Tongue (tissue), 2 donors: ENCODE measurements around the gene ENO1. TPM values are rescaled to one million over a fixed set of nuclear protein-coding genes. Genes with fewer than 3 reads are reported as not detected.
"Not testable (repeated sequence)": the region's sequence is repeated elsewhere in the genome, so short reads cannot be mapped to it uniquely, and the experiment has no call there.

Experiments used
- DNase-seq: peaks from one replicate; pipeline ENCODE4 v3.0.0-alpha.2; 2015
- total RNA-seq: library from RNA; depleted of rRNA; stranded (reverse); fragments of >200 nt; gene quantifications from one replicate; pipeline ENCODE4 v1.2.3, GENCODE V29; 2014

ENO1 gene
- total RNA-seq, 1 donor from 2014 or later = 373 TPM

DNA sequence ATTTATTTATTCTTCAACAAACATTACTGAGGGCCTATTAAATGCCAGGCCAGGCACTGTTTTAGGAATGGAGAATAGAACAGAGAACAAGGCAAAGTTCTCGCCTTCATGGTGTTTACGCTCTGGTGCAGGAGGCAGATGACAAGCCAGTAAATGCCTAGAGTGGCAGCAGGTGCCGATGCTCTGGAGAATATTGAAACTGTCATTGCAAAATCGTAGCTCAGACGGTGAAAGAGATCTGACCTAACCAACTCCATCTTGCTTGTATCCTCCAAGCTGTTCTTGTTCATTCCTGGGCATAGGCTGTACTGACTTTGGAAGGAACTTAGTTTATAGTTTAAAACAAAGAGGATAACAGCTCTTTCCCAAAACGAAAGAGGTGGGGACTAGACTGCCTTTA is 13.5 kb upstream of the ENO1 start:
- DNase-seq = no peak

DNA sequence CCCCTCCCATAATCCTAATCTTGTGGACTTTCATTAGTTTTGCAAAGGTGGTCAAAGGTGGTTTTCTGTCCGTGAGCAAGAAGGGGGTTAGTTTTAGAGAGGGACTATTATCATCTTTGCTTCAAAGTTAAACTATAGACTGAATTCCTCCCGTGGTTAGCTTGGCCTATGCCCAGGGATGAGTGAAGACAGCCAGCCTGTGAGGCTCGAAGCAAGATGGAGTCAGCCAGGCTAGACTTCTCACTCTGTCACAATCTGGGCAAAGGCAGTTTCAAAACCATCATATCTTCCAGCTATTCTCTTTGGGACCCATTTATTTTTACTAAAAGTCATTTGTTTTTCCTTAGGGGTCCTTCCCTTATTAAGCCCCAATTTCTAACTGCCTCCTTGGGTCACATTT is 12.9 kb upstream of the ENO1 start:
- DNase-seq = no peak

DNA sequence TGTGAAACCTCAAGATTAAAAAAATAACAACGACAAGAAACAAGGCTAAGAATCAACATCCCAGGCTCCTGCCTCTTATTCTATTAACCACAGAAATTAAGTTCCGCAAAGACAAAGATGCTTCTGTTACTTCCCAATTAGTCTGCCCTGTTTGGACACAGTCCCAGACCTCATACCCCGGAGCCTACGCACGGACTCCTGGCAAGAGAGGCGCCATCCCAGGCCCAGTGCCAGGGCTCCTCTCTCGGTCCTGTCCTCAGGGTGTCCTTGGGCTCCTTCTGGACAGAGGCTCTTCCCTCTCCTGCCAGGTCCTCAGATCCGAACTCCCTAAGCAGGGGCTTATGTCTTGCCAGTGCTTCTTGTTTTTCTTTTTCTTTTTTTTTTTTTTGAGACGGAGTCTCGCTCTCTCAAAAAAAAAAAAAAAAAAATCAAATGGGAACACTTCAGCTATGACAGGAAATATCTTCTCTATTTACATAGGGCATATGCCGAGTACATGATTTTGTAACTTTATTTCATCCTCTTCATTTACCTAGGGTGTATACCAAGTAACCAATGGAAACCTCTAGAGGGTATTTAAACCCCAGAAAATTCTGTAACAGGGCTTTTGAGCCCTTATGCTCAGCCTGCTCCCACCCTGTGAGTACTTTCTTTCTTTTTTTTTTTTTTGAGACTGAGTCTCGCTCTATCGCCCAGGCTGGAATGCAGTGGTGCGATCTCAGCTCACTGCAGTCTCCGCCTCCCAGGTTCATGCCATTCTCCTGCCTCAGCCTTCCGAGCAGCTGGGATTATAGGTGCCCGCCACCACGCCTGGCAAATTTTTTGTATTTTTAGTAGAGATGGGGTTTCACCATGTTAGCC is 11.7 kb upstream of the ENO1 start:
- DNase-seq = peak; percentile 88

DNA sequence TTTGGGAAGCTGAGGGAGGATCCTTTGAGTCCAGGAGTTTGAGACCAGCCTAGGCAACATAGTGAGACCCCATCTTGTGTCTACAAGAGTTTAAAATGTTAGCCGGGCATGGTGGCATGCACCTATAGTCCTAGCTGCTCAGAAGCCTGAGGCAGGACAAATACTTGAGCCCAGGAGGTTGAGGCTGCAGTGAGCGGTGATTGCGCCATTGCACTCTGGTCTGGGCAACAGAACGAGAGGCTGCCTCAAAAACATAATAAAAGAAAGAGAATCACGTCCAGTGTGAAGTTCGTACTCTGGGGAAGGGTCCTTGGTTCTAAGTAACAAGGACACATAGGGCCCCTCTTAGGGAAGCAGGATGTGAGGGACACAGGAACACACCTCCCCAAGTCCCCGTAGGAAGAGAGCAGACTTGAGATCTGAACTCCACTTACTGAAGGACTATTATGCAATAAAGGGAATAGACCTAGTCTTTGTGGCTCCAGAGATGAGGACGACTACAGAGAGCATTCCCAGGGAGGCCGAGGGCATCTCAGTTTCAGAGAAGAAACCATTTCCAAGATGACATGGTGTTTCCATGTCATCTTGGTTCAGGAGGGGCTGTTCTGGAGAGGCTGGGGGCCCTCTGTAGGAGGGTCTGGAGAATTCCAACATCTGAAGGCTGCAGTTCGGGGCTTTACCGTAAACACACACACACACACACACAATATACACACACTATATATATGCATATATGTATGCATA is 10.8 kb upstream of the ENO1 start:
- DNase-seq = peak; percentile 35

DNA sequence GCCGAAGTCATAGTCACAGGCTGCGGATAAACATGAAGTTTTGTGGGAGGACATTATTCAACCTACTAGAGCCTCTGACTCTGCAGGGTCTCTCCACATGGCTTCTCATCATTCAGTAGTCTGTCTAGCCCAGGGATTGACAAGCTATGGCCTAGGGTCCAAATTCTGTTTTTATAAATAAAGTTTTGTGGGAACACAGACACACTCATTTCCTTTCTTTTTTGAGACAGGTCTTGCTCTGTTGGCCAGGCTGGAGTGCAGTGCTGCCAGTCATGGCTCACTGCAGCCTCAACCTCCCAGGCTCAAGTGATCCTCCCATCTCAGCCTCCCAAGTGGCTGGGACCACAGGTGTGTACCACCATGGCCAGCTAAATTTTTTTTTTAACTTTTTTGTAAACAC is 8.1 kb upstream of the ENO1 start:
- no peak for DNase-seq

DNA sequence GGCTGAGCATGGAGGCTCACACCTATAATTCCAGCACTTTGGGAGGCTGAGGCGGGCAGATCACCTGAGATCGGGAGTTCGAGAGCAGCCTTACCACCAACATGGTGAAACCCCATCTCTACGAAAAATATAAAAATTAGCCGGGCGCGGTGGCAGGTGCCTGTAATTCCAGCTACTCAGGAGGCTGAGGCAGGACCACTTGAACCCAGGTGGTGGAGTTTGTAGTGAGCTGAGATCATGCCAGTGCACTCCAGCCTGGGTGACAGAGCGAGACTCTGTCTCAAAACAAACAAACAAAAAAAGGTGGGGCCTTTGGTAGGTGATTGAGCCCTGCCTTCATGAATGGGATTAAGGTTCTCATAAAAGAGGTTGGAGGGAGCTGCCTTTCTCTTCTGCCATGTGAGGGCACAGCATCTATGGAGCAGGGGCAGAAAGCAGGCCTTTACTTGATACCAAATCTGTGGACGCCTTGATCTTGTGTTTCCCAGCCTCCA is 7.6 kb upstream of the ENO1 start:
- not testable (repeated sequence) for DNase-seq

DNA sequence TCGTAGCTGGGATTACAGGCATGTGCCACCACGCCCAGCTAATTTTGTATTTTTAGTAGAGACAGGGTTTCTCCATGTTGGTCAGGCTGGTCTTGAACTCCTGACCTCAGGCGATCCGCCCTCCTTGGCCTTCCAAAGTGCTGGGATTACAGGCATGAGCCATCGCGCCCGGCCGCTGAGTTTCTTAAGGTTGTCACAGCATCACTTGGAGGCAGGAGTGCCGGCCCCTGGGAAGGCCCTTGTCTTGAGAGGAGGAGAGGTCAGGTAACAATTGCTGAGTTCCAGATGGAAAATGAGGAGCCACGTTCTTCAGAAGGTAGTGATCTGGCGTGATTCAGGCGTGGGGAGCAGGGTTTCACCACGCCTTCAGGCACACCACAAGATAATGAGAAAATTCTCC is 5.6 kb upstream of the ENO1 start:
- DNase-seq = not testable (repeated sequence)

DNA sequence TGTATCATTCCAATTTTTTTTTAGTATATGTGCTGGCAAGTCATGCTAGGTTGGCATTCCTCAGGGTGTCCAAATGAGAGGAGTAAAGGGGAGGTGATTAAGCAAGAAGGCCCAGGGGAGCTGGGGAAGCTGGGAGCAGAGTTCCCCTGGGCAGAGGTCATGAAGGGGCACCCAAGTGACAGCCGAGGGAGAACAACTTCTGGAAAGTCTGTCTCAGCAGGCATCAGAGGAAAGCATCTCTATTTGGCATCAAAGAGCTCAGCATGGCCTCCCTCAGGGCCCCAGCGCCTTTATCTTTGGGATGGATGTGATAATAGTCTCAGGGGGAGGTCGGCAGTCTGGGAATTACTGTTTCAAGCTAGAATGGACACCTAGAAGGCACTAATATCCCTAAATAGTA is 5.0 kb upstream of the ENO1 start:
- no peak for DNase-seq

DNA sequence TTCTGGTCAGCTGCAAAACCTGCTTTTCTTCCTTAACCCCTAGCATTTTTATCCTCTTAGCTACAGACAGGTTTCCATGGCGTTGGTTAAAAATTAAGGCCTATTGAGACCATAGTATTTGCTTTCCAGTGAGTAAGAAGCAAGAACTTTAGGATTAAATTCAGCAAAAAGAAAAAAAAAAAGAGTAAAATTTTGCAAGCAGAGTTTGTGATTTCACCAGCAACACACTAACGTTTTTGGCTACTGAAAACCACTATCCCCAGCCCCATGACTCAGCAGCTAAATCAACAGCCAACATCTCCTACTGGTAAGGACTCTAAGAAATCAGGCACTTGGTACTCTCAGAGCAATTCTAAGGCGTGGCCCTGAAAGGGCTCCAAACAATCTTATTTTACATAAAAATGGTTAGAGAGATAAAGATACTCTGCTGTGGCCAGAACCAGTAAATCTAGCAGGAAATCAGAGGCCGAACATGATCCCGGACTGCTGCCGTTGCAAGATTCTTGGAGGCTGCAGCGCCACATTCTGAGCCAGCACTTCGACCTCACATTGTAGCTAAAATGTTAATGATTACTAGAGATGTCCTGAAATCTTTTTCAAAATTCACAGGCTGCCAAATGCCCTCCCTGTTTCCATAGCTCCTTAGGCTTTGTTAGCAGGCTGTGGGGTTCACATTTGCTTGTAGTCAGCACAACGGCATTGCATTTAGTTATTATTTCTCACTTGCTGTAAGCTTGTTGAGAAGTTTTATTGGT is 1.6 kb upstream of the ENO1 start:
- DNase-seq = peak; percentile 47

DNA sequence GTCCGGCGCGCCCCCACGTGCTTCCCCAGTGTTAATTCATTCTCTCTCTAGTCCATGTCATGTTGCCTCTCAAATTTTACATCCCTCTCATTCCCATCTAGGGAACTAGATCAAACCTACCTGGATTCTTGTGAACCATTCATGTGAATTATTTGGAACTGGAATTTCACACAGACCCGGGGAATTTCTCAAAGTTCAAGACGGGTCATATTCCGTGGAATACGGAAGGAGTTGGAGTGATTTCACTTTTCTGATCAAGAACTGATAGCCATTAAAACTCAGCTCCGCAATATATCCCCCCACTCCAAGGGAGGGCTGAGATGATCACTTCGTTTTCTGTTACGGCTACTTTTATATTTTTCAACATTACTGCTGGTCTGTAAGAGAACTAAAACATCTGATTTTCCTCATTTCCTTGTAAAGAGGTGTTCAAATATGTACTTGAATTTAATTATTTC is 1.0 kb upstream of the ENO1 start:
- no peak for DNase-seq

DNA sequence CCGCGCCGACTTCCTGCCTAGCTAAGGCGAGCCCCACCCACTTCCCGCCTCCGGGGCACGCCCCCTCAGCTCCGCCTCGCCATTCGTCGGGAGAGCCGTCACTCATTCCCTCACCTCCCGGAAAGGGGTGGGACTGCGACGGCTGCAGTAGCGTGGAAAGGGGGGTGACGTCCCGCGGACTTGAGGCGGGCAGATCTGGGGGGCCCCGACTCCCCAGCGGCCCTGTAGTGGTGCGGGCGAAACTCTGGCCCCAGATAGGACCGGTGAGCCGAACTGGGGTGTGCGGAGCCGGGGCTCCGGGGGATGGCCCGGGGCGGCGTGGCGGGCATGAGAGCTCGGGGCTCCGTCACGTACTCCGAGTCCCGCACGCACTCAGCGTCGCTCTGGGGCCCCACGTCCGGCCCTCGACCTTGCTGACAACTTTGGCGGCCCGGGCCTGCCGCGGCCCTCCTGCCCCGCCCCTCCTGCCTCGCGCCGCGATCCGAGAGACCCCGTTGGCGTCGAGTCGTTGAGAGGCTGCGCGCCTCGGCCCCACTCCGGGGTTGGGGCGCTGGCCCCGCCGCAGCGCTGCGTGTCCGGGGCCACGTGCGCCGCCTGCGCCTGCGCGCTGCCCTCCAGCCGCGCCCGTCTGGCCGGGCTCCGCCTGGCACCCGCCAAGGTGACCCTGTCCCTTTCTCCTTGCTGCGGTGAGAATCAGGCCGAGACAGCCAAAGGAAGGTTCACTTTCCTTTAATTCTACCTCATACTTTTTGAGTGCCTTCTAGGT is 395 bp upstream of the ENO1 start:
- peak; percentile 98 for DNase-seq

DNA sequence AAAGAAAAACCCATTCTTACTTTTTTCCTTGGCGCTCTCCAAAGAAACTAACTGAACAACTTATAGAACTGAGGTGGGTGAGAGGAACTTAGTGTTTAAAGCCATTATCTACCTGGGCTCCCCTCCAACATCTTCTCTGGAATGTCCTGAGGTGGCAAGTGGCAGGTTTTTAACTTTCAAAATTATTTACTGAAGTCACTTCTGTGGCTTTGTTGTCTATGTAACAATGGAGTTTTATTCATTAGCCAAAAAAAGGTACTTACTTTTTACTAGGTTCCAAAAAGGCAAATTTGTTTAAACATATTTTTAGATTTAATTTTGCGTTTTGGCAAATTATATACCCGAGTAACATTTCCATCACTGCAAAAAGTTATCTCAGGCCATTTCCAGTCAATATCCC is 2.4 kb downstream of the ENO1 start:
- no peak for DNase-seq

DNA sequence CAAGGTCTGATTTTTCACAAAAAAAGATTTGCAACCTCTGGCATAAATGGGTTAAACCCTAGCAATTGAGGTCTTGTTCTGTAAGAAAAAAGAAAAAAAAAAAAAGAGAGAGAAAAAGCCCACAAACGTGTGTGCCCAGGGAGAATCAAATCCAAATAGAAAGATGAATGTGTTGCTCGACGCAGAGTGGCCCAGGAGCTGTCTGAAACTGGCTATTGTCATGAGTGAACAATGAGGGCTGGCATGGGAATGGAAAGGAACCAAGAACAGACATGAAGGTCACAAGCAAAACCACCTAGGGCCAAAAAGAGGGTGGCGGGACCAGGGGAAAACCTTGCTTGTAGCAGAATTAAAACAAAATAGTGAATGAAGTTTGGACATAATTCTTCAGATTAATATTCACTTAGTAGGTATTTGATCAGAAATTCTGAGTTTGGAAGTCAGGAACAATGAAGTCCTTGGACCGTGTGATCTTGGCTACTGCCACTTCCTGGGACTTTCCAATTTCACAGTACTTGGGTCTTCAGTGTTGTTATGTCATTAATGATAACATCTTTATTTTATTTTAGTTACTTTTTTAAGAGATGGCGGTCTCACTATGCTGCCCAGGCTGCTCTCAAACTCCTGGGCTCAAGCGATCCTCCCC is 3.1 kb downstream of the ENO1 start:
- no peak for DNase-seq

DNA sequence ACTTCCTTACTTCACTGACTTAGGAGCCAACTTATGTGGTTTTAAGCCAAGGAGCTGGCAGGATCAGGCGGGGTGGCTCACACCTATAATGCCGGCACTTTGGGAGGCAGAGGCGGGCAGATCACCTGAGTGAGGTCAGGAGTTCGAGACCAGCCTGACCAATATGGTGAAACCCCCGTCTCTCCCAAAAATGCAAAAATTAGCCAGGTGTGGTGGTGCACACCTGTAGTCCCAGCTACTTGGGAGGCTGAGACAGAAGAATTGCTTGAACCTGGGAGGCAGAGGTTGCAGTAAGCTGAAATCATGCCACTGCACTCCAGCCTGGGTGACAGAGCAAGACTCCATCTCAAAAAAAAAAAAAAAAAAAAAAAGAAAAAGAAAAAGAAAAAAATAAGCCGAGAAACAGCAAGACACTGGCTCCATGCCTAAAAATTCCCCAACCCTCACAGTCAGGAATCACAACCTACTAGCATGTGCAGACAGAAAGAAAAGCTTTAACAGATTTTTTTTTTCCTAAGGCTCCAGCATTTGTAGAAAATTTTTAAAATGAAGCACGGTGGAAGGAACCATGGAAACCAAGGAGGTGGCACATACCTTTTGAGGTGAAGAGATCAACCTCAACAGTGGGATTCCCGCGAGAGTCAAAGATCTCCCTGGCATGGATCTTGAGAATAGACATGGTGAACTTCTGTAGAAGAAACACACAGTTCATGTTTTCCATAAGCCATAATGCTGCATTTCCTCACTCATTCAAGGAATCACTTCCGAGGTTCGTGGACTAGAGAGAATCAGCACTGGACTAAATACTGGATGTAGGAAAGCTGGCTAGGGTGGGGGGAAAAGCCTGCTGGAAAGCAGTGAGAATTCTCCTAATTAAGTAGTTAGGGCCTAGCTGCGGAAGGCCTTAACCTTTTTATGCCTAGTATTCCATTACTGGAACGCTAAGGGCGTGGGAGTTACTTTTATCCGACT is 4.0 kb downstream of the ENO1 start:
- DNase-seq = no peak

DNA sequence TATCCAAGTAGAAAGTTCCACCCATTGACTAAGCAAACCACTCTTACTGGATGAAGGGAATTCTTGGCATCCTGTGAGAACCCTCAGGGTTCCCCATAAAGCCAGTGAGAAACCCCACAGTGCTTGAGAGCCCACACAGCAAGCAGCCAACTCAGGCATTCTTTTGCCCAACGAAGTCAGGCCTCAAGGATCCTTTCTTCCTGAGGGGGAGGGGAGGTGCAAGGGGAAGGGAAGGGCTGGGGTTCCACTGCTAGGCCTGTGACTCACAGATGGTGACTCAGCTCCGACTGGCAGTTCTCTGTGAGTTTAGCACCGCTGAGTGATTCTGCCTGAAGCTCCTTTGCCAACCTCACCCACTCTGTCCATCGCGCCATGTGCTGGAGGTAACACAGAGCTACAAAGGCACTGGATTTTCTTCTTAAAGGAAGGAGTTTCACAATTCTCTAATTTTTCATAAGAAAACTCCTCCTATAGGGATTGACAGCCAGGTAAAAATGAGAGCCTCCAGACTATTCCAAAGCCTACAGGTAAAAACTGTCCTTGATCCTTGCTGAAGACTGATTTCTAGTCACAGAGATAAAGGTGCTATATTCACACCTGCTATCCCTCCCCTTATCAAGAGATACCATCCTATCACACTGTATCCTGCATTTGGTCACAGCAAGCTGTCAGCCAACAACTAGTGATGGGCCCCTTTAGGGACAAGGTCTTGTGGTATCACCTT is 4.8 kb downstream of the ENO1 start:
- DNase-seq = peak; percentile 43

DNA sequence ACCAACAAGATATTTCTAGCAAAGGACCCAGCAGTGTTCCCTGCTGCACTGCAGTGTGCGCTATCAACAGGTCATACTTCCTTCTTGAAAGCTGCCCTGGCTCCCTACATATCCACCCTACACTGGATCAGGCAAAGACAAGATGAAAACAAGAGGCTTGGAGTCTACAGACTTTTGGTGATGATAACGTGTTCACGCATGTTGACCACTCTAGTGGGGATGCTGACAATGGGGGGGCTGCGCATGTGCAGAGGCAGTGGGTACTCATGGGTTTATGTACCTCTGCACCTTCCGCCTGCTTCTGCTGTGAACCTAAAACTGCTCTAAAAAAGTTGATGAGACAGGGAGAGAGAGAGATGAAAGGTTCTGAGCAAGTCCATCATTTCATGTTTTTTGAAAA is 5.5 kb downstream of the ENO1 start:
- DNase-seq = no peak

DNA sequence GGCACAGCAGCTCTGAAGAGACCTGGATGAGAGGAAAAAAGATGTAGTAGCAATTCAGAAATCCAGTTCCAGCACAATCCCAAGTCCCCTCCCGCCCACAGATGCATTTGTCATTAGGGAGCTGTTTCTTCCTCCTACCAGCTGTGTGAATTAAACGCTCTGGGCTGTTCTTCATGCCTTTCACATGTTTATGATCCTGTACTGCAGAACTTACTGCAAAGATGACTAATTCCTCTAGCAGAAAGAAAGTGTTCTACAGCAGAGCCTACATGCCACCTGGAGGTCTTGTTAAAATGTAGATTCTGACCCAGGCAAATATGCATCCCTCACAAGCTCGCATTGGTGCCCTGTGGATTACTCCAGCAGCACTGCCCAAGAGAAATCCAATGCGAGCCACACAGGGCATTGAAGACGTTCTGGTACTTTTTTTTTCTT is 6.5 kb downstream of the ENO1 start:
- DNase-seq = peak; percentile 53

DNA sequence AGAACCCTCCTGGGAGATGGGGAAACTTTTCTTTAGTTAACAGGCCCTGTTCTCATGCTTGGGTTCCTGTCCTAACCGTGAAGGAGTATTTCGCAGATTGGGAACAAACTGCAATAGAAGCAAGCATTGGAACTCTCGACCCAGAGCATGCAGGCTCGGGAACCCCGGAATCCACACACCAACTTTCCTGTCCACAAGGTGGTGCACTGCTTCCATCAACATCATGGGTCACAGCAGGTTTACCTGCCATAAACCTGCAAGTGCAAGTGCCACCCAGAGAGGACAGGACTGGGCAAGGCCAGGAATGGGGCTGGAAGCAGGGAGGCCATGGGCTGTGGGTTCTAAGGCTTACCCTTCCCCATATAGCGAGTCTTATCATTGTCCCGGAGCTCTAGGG is 6.9 kb downstream of the ENO1 start:
- no peak for DNase-seq
